DND-41 (cell line): ENCODE results near the gene EP400.
A peak's percentile ranks its signal among the peaks of the same experiment; 100 is the strongest.

Experiments
- ATAC-seq: fragments of 200-7000 bp; cut with Tn5 transposase; 3 replicates; pipeline ENCODE4 v1.9.1; 2021; ENCODE audit warnings: low read depth; ENCODE audit not compliant: insufficient read depth
- DNase-seq: peaks from one replicate; pipeline ENCODE4 v3.0.0-alpha.2; 2020
- H2AFZ ChIP-seq: 2 replicates; pipeline ENCODE4 v1.6.0; 2012; ENCODE audit warnings: low read depth, low read length
- H3K27ac ChIP-seq: 2 replicates; pipeline ENCODE4 v1.5.1; 2012; ENCODE audit warnings: low read length, inconsistent platforms
- H3K27me3 ChIP-seq: fragments of 200-600 bp; sonication (generic); 2 replicates; pipeline ENCODE4 v1.6.0; 2012; ENCODE audit warnings: low read length, mild to moderate bottlenecking, inconsistent platforms; ENCODE audit not compliant: insufficient read depth, poor library complexity
- H3K36me3 ChIP-seq: 2 replicates; pipeline ENCODE4 v1.5.1; 2012; ENCODE audit warnings: low read length, inconsistent platforms; ENCODE audit not compliant: insufficient read depth
- H3K4me1 ChIP-seq: 2 replicates; pipeline ENCODE4 v1.5.1; 2012; ENCODE audit warnings: mild to moderate bottlenecking, low read length; ENCODE audit not compliant: insufficient read depth
- H3K4me2 ChIP-seq: 2 replicates; pipeline ENCODE4 v1.6.0; 2012; ENCODE audit warnings: mild to moderate bottlenecking, moderate library complexity, low read length, inconsistent platforms; ENCODE audit not compliant: insufficient read depth
- H3K4me3 ChIP-seq, 2 experiments: fragments of 200-600 bp in 1 of 2; shearing (Covaris generic) in 1 of 2; 2 replicates each; pipeline ENCODE4 v1.5.1; 2012 to 2016; ENCODE audit warnings: inconsistent platforms in 2 of 2, low read length in 2 of 2, mild to moderate bottlenecking in 2 of 2, low read depth in 1 of 2, moderate library complexity in 1 of 2
- H3K79me2 ChIP-seq: 2 replicates; pipeline ENCODE4 v1.6.0; 2012; ENCODE audit warnings: low read length, inconsistent platforms; ENCODE audit not compliant: insufficient read depth
- H3K9ac ChIP-seq: 2 replicates; pipeline ENCODE4 v1.6.0; 2012; ENCODE audit warnings: low read depth, mild to moderate bottlenecking, inconsistent platforms, low read length, moderate library complexity
- H3K9me3 ChIP-seq: 2 replicates; pipeline ENCODE4 v1.5.1; 2012; ENCODE audit warnings: low read length, moderate library complexity, mild to moderate bottlenecking, inconsistent platforms; ENCODE audit not compliant: insufficient read depth, severe bottlenecking
- H4K20me1 ChIP-seq: 2 replicates; pipeline ENCODE4 v1.6.0; 2012; ENCODE audit warnings: low read length; ENCODE audit not compliant: insufficient read depth
- CTCF ChIP-seq: IDR thresholded peaks from 2 replicates; pipeline ENCODE4 v1.5.1; 2012; ENCODE audit warnings: borderline replicate concordance, low read length, moderate library complexity, mild to moderate bottlenecking; ENCODE audit not compliant: poor library complexity, severe bottlenecking; ENCODE audit errors: extremely low read depth
- EZH2 ChIP-seq: IDR thresholded peaks from 3 replicates; pipeline ENCODE4 v1.6.1; 2012; ENCODE audit warnings: borderline replicate concordance, low read depth, mild to moderate bottlenecking, moderate library complexity, low read length, inconsistent platforms; ENCODE audit not compliant: severe bottlenecking

The EP400 gene

GRCh38 chr12:131928711-131929580 is 20.8 kb upstream of the EP400 start, which contains the start of gene PUS1:
Gene PUS1, plus strand, starts transcription at chr12:131929276. Its CDS starts 447 bp downstream, at chr12:131929723.
- Histone ChIP-seq H3K4me2 (peak within 1 kb of the TSS; percentile 96), H2AFZ (peak within 1 kb of the TSS; percentile 95), H4K20me1 (peaks cover 23% of the 10 kb centered on the region), H3K4me1 (peaks cover 33% of the 10 kb centered on the region), H3K27me3 (no peaks in the 10 kb centered on the region), H3K27ac (peak within 1 kb of the TSS; percentile 80), H3K4me3 (peak within 1 kb of the TSS; percentile 97 to 98), H3K9ac (peak within 1 kb of the TSS; percentile 86), H3K9me3 (no peaks in the 10 kb centered on the region), H3K79me2 (peaks cover 28% of the 10 kb centered on the region), H3K36me3 (peaks cover 34% of the 10 kb centered on the region)
- ATAC-seq (peak; percentile 76), DNase-seq (peak; percentile 95)
- TF ChIP-seq EZH2 (no peak), CTCF (no peak)

- Histone ChIP-seq H3K4me2 (peak overlapping the region; percentile 96), H3K4me3 (peak overlapping the region; percentile 97 to 98), H3K27ac (peak overlapping the region; percentile 80), H2AFZ (peak overlapping the region; percentile 95), H3K4me1 (peaks cover 27% of the 10 kb centered on the region), H3K79me2 (peaks cover 28% of the 10 kb centered on the region), H3K36me3 (peaks cover 42% of the 10 kb centered on the region), H3K27me3 (no peaks in the 10 kb centered on the region), H3K9ac (peak overlapping the region; percentile 86), H3K9me3 (no peaks in the 10 kb centered on the region), H4K20me1 (peaks cover 23% of the 10 kb centered on the region)
- TF ChIP-seq EZH2 (no peak), CTCF (no peak)
- ATAC-seq (peak; percentile 43), DNase-seq (peak; percentile 55)
Observed at GRCh38 chr12:131929581-131930456, 19.9 kb upstream of the EP400 start.

GRCh38 chr12:131930510-131930909 is 19.2 kb upstream of the EP400 start:
- peaks cover 28% of the 10 kb centered on the region for H3K79me2 ChIP-seq
- H3K27ac ChIP-seq = peak overlapping the region; percentile 38; the same call in 1 of the 2 replicates
- peaks cover 23% of the 10 kb centered on the region for H4K20me1 ChIP-seq
- H3K9ac ChIP-seq = peak overlapping the region; percentile 86
- ATAC-seq (no peak), DNase-seq (no peak)
- peaks cover 25% of the 10 kb centered on the region for H3K4me1 ChIP-seq
- no peaks in the 10 kb centered on the region for H3K9me3 ChIP-seq
- peak overlapping the region; percentile 97 to 98; a peak in 3 of 4 replicates for H3K4me3 ChIP-seq
- no peaks in the 10 kb centered on the region for H3K27me3 ChIP-seq
- TF ChIP-seq EZH2 (no peak), CTCF (no peak)
- peak overlapping the region; percentile 96 for H3K4me2 ChIP-seq
- peaks cover 46% of the 10 kb centered on the region for H3K36me3 ChIP-seq
- H2AFZ ChIP-seq = no peak overlapping the region
